WTC11 (cell line): ENCODE measurements around the gene UVRAG. TPM values are rescaled to one million over a fixed set of nuclear protein-coding genes. Genes with fewer than 3 reads are reported as not detected.

Experiments used
- ATAC-seq: fragments of 200-7000 bp; cut with Tn5 transposase; 2 replicates; pipeline ENCODE4 v1.10.0; 2021; ENCODE audit warnings: mild to moderate bottlenecking, moderate library complexity
- CTCF ChIA-PET: fragments of 300-600 bp; sonication (Branson Sonifier 250); formaldehyde crosslinking; loops from one replicate; lab custom pipeline; 2021; ENCODE audit warnings: antibody characterized with exemption; lab: Charles Lee
- POLR2A ChIA-PET: fragments of 350-600 bp; sonication (Branson Sonifier 250); formaldehyde crosslinking; loops from one replicate; lab custom pipeline; 2021; ENCODE audit warnings: antibody characterized with exemption; lab: Charles Lee
- DNase-seq: peaks from one replicate; pipeline ENCODE4 v3.0.0; 2021; ENCODE audit warnings: low spot score
- H3K27ac Mint-ChIP-seq: 2 replicates; pipeline ENCODE4 v1.8.0; 2021; ENCODE audit warnings: mixed read lengths
- H3K27me3 Mint-ChIP-seq: 2 replicates; pipeline ENCODE4 v1.8.0; 2021; ENCODE audit warnings: low read depth, mild to moderate bottlenecking, moderate library complexity, mixed read lengths
- H3K36me3 Mint-ChIP-seq: 2 replicates; pipeline ENCODE4 v1.8.0; 2021; ENCODE audit warnings: mixed read lengths
- H3K4me1 Mint-ChIP-seq: 2 replicates; pipeline ENCODE4 v1.8.0; 2022; ENCODE audit warnings: mixed read lengths
- H3K4me3 Mint-ChIP-seq: 2 replicates; pipeline ENCODE4 v1.8.0; 2021; ENCODE audit warnings: mild to moderate bottlenecking, moderate library complexity, mixed read lengths
- H3K9me3 Mint-ChIP-seq: 2 replicates; pipeline ENCODE4 v1.8.0; 2021; ENCODE audit warnings: mixed read lengths
- ATF1 ChIP-seq: sonication (generic); formaldehyde crosslinking; IDR thresholded peaks from 2 replicates; pipeline ENCODE4 v1.8.1; 2023; ENCODE audit warnings: mild to moderate bottlenecking, moderate library complexity, missing genetic modification reagents
- ATF6 ChIP-seq: sonication (generic); formaldehyde crosslinking; IDR thresholded peaks from 2 replicates; pipeline ENCODE4 v1.8.1; 2023; ENCODE audit warnings: mild to moderate bottlenecking, missing genetic modification reagents
- CREM ChIP-seq: sonication (generic); formaldehyde crosslinking; IDR thresholded peaks from 2 replicates; pipeline ENCODE4 v1.8.1; 2022; ENCODE audit warnings: mild to moderate bottlenecking, missing genetic modification reagents, moderate library complexity
- E2F1 ChIP-seq: sonication (generic); formaldehyde crosslinking; IDR thresholded peaks from 2 replicates; pipeline ENCODE4 v1.8.0; 2022; ENCODE audit warnings: mild to moderate bottlenecking, missing genetic modification reagents
- EMX1 ChIP-seq: fragments of 250-450 bp; sonication (Bioruptor Pico); IDR thresholded peaks from 2 replicates; pipeline ENCODE4 v1.8.0; 2021; ENCODE audit warnings: mild to moderate bottlenecking
- FOXP1 ChIP-seq: sonication (generic); formaldehyde crosslinking; IDR thresholded peaks from 2 replicates; pipeline ENCODE4 v1.8.0; 2022; ENCODE audit warnings: missing genetic modification reagents, mild to moderate bottlenecking, moderate library complexity, borderline replicate concordance
- FOXP4 ChIP-seq: sonication (generic); formaldehyde crosslinking; IDR thresholded peaks from 2 replicates; pipeline ENCODE4 v1.8.0; 2022; ENCODE audit warnings: mild to moderate bottlenecking, missing genetic modification reagents
- GABPB1 ChIP-seq: sonication (generic); formaldehyde crosslinking; IDR thresholded peaks from 2 replicates; pipeline ENCODE4 v1.8.1; 2023; ENCODE audit warnings: mild to moderate bottlenecking, missing genetic modification reagents
- GRHL2 ChIP-seq: fragments of 250-450 bp; sonication (Bioruptor Pico); IDR thresholded peaks from 2 replicates; pipeline ENCODE4 v1.8.0; 2022; ENCODE audit warnings: mild to moderate bottlenecking, moderate library complexity; ENCODE audit not compliant: insufficient replicate concordance, severe bottlenecking
- GTF2I ChIP-seq: fragments of 250-450 bp; sonication (Bioruptor Pico); conservative IDR thresholded peaks from 2 replicates; pipeline ENCODE4 v1.4.0; 2021; ENCODE audit warnings: mild to moderate bottlenecking
- HMGA2 ChIP-seq: fragments of 250-450 bp; sonication (Bioruptor Pico); IDR thresholded peaks from 2 replicates; pipeline ENCODE4 v1.4.0; 2021; ENCODE audit warnings: mild to moderate bottlenecking, moderate library complexity
- IRF2 ChIP-seq: sonication (generic); formaldehyde crosslinking; IDR thresholded peaks from 2 replicates; pipeline ENCODE4 v1.8.0; 2022; ENCODE audit warnings: low read depth, missing genetic modification reagents, borderline replicate concordance
- MXD4 ChIP-seq: fragments of 250-450 bp; sonication (Bioruptor Pico); IDR thresholded peaks from 2 replicates; pipeline ENCODE4 v1.8.0; 2021; ENCODE audit warnings: mild to moderate bottlenecking, moderate library complexity, borderline replicate concordance
- NR1H2 ChIP-seq: sonication (generic); formaldehyde crosslinking; IDR thresholded peaks from 2 replicates; pipeline ENCODE4 v1.9.0; 2021; ENCODE audit warnings: mild to moderate bottlenecking, moderate library complexity, missing genetic modification reagents
- NR2C2 ChIP-seq: sonication (generic); formaldehyde crosslinking; IDR thresholded peaks from 2 replicates; pipeline ENCODE4 v1.8.0; 2022; ENCODE audit warnings: mild to moderate bottlenecking, missing genetic modification reagents
- PREB ChIP-seq: sonication (generic); formaldehyde crosslinking; IDR thresholded peaks from 2 replicates; pipeline ENCODE4 v1.8.1; 2022; ENCODE audit warnings: mild to moderate bottlenecking, missing genetic modification reagents, moderate library complexity, borderline replicate concordance
- SMAD3 ChIP-seq: sonication (generic); formaldehyde crosslinking; IDR thresholded peaks from 2 replicates; pipeline ENCODE4 v1.8.0; 2022; ENCODE audit warnings: missing genetic modification reagents, mild to moderate bottlenecking, borderline replicate concordance
- SP1 ChIP-seq: sonication (generic); formaldehyde crosslinking; conservative IDR thresholded peaks from 2 replicates; pipeline ENCODE4 v1.8.1; 2022; ENCODE audit warnings: missing genetic modification reagents
- TP53 ChIP-seq: sonication (generic); formaldehyde crosslinking; IDR thresholded peaks from 2 replicates; pipeline ENCODE4 v1.8.1; 2023; ENCODE audit warnings: mild to moderate bottlenecking, missing genetic modification reagents
- USF2 ChIP-seq: sonication (generic); formaldehyde crosslinking; IDR thresholded peaks from 2 replicates; pipeline ENCODE4 v1.8.1; 2023; ENCODE audit warnings: mild to moderate bottlenecking, missing genetic modification reagents, moderate library complexity
- ZBTB43 ChIP-seq: sonication (generic); formaldehyde crosslinking; IDR thresholded peaks from 2 replicates; pipeline ENCODE4 v1.8.1; 2023; ENCODE audit warnings: mild to moderate bottlenecking, missing genetic modification reagents
- ZNF138 ChIP-seq: sonication (generic); formaldehyde crosslinking; conservative IDR thresholded peaks from 2 replicates; pipeline ENCODE4 v1.8.1; 2022; ENCODE audit warnings: mild to moderate bottlenecking, moderate library complexity, missing genetic modification reagents
- ZNF317 ChIP-seq: sonication (generic); formaldehyde crosslinking; IDR thresholded peaks from 2 replicates; pipeline ENCODE4 v1.8.1; 2023; ENCODE audit warnings: low read depth, mild to moderate bottlenecking, moderate library complexity, missing genetic modification reagents, borderline replicate concordance
- ZNF396 ChIP-seq: fragments of 250-450 bp; sonication (Bioruptor Pico); IDR thresholded peaks from 2 replicates; pipeline ENCODE4 v1.8.0; 2021; ENCODE audit warnings: mild to moderate bottlenecking, moderate library complexity, borderline replicate concordance
- total RNA-seq: library from RNA; stranded (reverse); gene quantifications from 3 replicates; pipeline ENCODE4 v1.2.3, GENCODE V29; 2021
- TF ChIP-seq, protein P1 (sequence below): sonication (generic); formaldehyde crosslinking; IDR thresholded peaks from 2 replicates; pipeline ENCODE4 v1.8.0; 2022; ENCODE audit warnings: mild to moderate bottlenecking, missing genetic modification reagents
- TF ChIP-seq, protein P2 (sequence below): sonication (generic); formaldehyde crosslinking; IDR thresholded peaks from 2 replicates; pipeline ENCODE4 v1.8.1; 2022; ENCODE audit warnings: mild to moderate bottlenecking, moderate library complexity, missing genetic modification reagents

UVRAG gene
- total RNA-seq, 1 experiment from 2014 or later = 14.5 TPM

DNA sequence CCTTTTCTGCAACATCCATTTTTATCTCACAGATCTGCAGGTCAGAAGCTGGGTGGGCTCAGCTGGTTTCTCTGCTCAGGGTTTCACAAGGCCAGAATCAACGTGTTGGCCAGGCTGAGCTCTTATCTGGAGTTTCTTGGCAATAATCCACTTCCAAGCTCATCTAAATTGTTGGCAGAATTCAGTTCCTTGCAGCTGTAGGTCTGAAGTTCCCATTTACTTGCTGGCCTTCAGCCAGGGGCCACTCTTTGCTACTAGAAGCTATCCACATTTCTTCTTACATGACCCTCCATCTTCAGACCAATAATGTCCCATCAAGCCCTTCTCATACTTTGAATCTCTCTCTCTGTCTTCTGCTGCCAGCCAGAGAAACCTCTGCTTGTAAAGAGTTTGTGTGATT is 287.8 kb downstream of the UVRAG start:
- TF ChIP-seq, protein P1, sequence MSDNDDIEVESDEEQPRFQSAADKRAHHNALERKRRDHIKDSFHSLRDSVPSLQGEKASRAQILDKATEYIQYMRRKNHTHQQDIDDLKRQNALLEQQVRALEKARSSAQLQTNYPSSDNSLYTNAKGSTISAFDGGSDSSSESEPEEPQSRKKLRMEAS = no peak
- TF ChIP-seq ZNF317 (CRISPR knock-in tag) (no peak), GRHL2 (CRISPR knock-in tag) (no peak), FOXP1 (CRISPR knock-in tag) (no peak), TP53 (no peak), ATF1 (CRISPR knock-in tag) (no peak), ZBTB43 (CRISPR knock-in tag) (no peak), HMGA2 (CRISPR knock-in tag) (no peak), SMAD3 (CRISPR knock-in tag) (no peak), USF2 (CRISPR knock-in tag) (no peak), ATF6 (CRISPR knock-in tag) (no peak), NR1H2 (CRISPR knock-in tag) (no peak), FOXP4 (CRISPR knock-in tag) (no peak)
- TF ChIP-seq, protein P2, sequence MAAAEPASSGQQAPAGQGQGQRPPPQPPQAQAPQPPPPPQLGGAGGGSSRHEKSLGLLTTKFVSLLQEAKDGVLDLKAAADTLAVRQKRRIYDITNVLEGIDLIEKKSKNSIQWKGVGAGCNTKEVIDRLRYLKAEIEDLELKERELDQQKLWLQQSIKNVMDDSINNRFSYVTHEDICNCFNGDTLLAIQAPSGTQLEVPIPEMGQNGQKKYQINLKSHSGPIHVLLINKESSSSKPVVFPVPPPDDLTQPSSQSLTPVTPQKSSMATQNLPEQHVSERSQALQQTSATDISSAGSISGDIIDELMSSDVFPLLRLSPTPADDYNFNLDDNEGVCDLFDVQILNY (CRISPR knock-in tag) = no peak
- Mint-ChIP-seq H3K4me3 (no peak overlapping the region), H3K27me3 (no peaks in the 10 kb centered on the region), H3K27ac (no peak overlapping the region), H3K9me3 (no peaks in the 10 kb centered on the region; the same call in 1 of the 2 replicates), H3K36me3 (no peaks in the 10 kb centered on the region), H3K4me1 (no peaks in the 10 kb centered on the region)
- DNase-seq (no peak), ATAC-seq (no peak)
- POLR2A ChIA-PET = no interaction called here
- CTCF ChIA-PET = no interaction called here

DNA sequence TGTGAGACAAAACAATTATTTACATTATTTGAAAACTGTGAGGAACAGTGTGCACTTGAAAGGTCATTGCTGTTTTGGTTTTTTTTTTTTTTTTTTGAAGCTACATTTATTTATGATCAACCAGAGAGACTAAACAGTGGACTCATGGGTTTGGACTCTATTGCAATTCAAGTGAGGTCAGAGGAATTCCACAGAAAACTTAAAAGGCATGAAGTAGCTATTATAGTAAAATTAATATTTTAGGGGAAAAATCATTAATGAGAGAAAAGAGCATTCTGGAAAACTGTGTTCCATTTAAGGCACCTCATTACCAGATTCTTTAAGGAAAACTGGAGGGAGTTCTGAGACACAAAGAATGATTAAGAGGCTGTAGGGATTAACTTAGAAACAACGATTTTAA is 288.4 kb downstream of the UVRAG start:
- H3K27me3 Mint-ChIP-seq = no peaks in the 10 kb centered on the region
- no peak overlapping the region for H3K4me3 Mint-ChIP-seq
- no peaks in the 10 kb centered on the region for H3K4me1 Mint-ChIP-seq
- CTCF ChIA-PET = no interaction called here
- H3K36me3 Mint-ChIP-seq = no peaks in the 10 kb centered on the region
- H3K27ac Mint-ChIP-seq = no peak overlapping the region
- H3K9me3 Mint-ChIP-seq = no peaks in the 10 kb centered on the region; the same call in 1 of the 2 replicates
- DNase-seq (no peak), ATAC-seq (no peak)
- POLR2A ChIA-PET = no interaction called here
- TF ChIP-seq GTF2I (no peak), IRF2 (CRISPR knock-in tag) (no peak), PREB (CRISPR knock-in tag) (no peak), SP1 (CRISPR knock-in tag) (no peak), NR2C2 (CRISPR knock-in tag) (no peak), E2F1 (CRISPR knock-in tag) (no peak), MXD4 (CRISPR knock-in tag) (no peak), ZNF396 (CRISPR knock-in tag) (no peak), ZNF138 (CRISPR knock-in tag) (no peak), GABPB1 (CRISPR knock-in tag) (no peak), CREM (CRISPR knock-in tag) (no peak), EMX1 (CRISPR knock-in tag) (no peak)
- TF ChIP-seq, protein P2 (CRISPR knock-in tag) = no peak
- TF ChIP-seq, protein P1 = no peak
